Esophagus mucosa (tissue), 1 donor: Measurements from ENCODE around the gene PLEKHH1. TPM values are rescaled to one million over a fixed set of nuclear protein-coding genes. Genes with fewer than 3 reads are reported as not detected.

ENCODE experiments used
- ATAC-seq: fragments of 200-7000 bp; cut with Tn5 transposase; one replicate; pipeline ENCODE4 v1.9.1; 2020
- total RNA-seq: library from RNA; stranded (reverse); gene quantifications from one replicate; pipeline ENCODE4 v1.2.4, GENCODE V29; 2023
- donor health status: DM: yes; HTN: yes; CAD: no.

The PLEKHH1 gene
- total RNA-seq, 1 donor from 2014 or later = 4.5 TPM

GRCh38 chr14:67510836-67511235 is 22.3 kb upstream of the PLEKHH1 start:
- no peak for ATAC-seq

- ATAC-seq = no peak
These were observed 20.4 kb upstream of the PLEKHH1 start for GRCh38 chr14:67512463-67513310.

GRCh38 chr14:67513631-67514108 is 19.4 kb upstream of the PLEKHH1 start:
- no peak for ATAC-seq

GRCh38 chr14:67514203-67514607 is 18.9 kb upstream of the PLEKHH1 start:
- no peak for ATAC-seq

GRCh38 chr14:67514650-67515385 is 18.3 kb upstream of the PLEKHH1 start:
- ATAC-seq = peak; percentile 51

GRCh38 chr14:67515386-67516079 is 17.6 kb upstream of the PLEKHH1 start:
- peak; percentile 23 for ATAC-seq

GRCh38 chr14:67516676-67517075 is 16.4 kb upstream of the PLEKHH1 start:
- ATAC-seq = no peak

GRCh38 chr14:67517083-67517482 is 16.0 kb upstream of the PLEKHH1 start:
- ATAC-seq = no peak

- no peak for ATAC-seq
These were observed 13.7 kb upstream of the PLEKHH1 start for GRCh38 chr14:67519406-67519805.

- no peak for ATAC-seq
These were observed 12.6 kb upstream of the PLEKHH1 start for GRCh38 chr14:67520482-67520881.

GRCh38 chr14:67522270-67522669 is 10.8 kb upstream of the PLEKHH1 start:
- no peak for ATAC-seq

- ATAC-seq = no peak
These were observed 9.1 kb upstream of the PLEKHH1 start for GRCh38 chr14:67523764-67524633.

GRCh38 chr14:67524634-67524963 is 8.5 kb upstream of the PLEKHH1 start:
- ATAC-seq = no peak

- no peak for ATAC-seq
These were observed 7.7 kb upstream of the PLEKHH1 start for GRCh38 chr14:67525389-67525788.

GRCh38 chr14:67526181-67526580 is 6.9 kb upstream of the PLEKHH1 start:
- ATAC-seq = no peak

GRCh38 chr14:67526676-67527459 is 6.2 kb upstream of the PLEKHH1 start:
- peak; percentile 68 for ATAC-seq

GRCh38 chr14:67527756-67528155 is 5.3 kb upstream of the PLEKHH1 start:
- peak; percentile 8 for ATAC-seq

GRCh38 chr14:67528276-67528675 is 4.8 kb upstream of the PLEKHH1 start:
- ATAC-seq = no peak

GRCh38 chr14:67529947-67530935 is 2.8 kb upstream of the PLEKHH1 start:
- ATAC-seq = no peak

GRCh38 chr14:67532606-67532997 is 488 bp upstream of the PLEKHH1 start:
- no peak for ATAC-seq
